HG03469 (cell line): ENCODE data around the gene RPS6KA3.
"Not testable (repeated sequence)": the region's sequence is repeated elsewhere in the genome, so short reads cannot be mapped to it uniquely, and the experiment has no call there.

ENCODE experiments used
- ATAC-seq: cut with Tn5 transposase; IDR thresholded peaks from one replicate; pipeline ENCODE4 v1.9.1; 2021; ENCODE audit warnings: mild to moderate bottlenecking, moderate library complexity, moderate number of reproducible peaks; ENCODE audit not compliant: unreplicated experiment

The RPS6KA3 gene

DNA sequence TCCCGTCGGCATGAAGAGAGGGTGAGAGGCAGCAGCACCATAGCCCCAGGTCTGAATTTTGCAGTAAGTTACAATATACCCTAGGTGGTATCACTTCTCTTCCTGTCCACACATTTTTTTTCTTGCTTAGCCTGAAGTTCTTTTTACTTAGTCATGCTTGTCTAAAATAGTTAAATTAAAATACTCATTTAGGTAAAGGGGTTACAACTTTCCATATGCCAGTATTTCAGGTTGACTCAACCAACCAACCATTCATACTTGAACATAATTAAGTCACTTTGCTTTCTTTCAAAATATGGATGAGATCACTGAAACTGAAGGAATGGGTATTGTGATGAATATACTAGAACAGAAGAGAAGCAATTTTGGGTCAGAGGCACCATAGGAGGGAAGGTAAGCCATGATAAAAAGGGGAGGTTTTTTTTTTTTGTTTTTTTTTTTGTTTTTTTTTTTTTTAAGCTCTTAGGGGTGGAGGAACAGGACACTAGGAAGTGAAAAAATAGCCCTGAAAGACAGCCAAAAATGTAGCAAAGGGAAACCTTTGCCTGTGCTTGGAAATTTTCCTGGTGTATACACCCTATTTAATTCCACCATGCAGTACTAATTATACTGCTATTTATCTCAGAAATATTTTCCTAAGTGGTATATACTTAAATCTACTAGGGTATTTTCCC, 41.8 kb downstream of the RPS6KA3 start:
- ATAC-seq: peak; percentile 85

DNA sequence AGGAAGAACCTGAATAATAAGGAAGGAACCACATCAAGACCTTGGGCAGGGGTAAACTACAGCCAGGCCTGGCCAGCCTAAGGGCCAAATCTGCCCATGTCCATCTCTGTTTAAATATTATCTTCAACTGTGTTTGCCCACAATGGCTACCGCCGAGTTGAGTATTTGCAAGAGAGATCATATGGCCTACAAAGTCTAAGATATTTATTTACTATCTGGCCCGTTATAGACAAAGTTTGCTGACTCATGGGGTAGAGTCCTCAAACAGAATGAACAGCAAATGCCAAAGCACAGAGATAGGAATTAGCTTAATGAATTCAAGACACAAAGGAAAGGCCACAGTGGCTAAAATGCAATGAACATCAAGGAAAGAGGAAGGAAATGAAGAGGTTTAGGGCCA, 44.8 kb downstream of the RPS6KA3 start:
- no peak for ATAC-seq

DNA sequence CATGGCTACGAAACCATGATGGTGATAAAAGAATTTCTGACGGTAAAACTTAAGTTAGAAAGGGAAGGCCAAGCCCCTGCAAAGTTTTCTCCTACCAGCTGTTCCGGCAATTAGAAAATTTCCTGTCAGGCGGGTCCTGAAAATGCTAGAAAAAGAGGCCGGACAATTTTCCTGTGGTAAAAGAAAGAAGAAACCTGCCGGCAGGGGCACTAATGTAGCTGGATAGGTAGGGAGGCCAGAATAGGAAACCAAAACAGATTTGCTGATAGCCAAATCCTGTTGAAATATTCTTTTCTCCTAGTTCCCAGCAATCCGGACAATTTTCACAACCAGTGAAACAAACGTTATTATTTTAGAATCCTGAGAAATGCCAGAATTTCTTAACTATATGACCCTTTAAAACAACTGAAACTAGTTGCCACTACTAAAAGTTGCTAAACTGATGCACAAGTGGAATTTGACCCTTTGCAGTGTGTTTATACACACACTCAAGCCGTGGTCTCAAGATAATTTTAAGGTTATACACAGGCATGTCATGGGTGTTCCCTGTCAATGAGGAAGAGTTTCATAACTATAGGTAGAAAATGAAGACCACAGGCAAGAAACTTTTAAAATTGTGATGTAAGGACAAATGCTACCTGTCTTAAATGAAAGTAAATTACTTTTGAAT, 47.7 kb downstream of the RPS6KA3 start:
- ATAC-seq: no peak

DNA sequence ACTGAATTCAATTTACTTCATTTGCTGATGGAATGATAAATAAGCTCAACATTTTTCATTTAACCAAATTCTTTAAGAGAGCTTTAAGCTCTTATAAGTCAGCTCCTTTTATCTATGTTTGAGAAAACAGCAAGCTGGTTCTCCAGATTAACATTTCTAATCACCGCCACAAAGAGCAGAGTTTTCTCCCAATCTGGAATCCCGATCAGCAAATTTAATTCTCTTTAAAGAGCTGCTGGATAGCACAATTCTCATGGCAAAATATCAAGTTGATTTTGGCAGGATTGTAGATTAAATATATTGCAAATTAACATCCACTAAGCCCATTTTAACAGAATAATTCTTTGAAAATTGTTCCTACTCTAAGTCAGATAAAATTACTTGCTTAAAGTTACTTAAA, 48.8 kb downstream of the RPS6KA3 start:
- no peak for ATAC-seq

DNA sequence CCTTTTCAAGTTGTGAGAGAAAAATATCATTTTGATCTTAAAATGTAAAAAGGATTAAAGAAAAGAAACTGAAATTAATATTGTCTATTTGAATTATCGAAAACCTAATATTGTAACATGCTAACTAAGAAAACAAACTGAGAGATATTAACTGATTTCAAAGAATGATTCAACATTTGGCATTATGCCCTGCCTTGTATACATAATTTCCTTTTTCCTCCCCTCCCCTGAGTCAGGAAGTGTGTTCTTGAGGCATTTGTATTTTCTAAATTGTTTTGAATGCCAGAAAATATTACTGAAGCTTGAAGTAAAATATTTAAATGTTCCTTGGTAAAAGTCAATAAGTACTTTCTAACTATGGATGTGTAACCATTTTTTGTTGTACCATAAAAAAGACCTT, 49.4 kb downstream of the RPS6KA3 start:
- no peak for ATAC-seq

DNA sequence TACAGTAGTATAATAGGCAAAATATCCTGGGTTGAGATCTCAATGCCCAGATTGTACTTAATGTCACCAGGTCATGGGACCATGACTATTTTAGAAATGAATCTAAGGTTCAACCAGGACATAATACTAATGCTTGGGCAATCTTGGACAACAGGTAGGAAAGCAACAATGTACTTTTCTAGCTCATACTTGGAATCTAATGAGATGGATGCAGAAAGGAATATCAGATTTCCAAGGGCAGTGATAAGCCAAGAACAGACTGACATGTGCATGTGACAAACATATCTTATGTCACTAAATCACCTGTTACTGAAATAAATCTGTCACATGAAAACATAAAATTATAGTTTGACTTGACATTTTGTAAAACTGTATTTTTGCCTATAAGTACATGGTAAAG, 51.1 kb downstream of the RPS6KA3 start:
- ATAC-seq: no peak

DNA sequence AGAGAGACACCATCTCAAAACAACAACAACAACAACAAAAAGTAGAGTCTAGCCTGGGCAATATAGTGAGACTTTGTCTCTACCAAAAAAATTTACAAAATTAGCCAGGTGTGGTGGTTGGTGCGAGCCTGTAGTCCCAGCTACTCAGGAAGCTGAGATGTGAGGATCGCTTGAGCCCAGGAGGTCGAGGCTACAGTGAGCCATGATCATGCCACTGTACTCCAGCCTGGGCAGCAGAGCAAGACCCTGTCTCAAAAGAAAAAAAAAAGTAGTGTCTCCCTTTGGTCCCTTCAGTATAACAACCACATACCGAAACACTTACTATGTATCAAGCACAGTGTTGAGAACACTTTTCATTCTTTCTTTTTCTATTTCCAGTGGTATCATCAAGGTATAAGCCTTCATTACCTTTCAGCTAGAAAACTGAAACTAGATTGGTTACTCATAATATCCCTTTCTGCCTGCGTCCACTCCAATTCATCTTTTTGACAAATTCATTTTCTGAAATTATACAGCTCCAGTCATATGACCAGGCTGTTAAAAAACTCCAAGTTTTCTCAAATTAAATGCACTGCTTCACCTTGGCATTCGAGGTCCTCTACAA, 54.1 kb downstream of the RPS6KA3 start:
- ATAC-seq: peak; percentile 89

DNA sequence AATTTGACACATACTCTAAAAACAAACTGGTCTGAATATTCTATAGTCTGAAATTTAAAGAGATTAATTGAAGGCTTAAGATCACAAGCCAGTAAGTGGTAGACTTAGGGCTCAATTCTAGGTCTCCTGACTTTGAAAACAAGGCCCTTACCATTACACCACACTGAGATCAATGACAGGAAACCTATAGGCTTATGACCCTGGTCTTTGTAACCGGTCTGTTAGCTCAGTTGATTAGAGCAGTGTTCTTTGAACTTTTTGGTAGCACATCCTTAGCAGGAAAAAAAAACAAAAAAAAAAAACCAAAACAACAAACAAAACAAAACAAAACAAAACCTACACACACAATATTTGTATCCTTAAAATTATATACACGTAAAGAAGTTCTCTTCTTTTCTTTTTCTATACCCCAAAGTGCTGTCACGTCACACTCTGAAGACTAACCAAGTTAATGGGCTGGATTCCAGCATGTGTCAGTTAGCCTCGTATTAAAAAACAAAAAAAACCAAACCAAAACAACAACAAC, 55.4 kb downstream of the RPS6KA3 start:
- ATAC-seq: no peak

DNA sequence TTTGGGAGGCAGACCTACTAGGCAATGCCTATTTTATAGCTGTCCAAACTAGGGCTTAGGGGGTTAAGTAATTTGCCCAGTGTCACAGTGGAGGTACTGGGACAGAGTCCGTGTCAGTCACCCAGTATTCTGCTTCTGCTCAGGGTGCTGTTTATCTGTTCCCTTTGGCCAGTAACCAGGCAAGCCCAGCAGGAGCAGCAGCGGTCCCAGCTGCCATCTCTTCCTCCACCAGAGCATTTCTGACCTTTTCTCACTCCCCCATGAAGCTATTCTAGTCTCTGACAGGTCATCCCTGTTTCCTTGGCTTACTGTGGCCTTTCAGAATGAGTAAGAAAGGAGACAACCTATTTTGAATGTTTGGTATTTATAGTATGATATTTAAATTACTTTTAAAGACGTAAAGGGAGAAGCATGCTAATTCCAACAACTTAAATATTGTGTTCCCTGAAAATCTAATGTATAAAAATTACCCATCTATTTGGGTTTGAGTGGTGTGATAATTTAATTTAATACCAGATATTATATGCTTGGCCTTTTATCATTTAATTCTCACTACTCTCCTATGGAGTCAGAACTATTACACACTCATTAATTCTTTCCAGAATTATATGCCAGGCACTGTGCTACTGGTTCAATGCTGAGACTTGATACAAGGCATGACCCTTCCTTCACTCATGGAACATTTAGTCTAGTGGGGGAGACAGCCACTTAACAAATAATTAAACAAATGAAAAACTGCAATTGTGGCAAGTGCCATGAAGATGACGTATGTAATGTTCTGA, 60.6 kb downstream of the RPS6KA3 start:
- peak; percentile 95 for ATAC-seq

DNA sequence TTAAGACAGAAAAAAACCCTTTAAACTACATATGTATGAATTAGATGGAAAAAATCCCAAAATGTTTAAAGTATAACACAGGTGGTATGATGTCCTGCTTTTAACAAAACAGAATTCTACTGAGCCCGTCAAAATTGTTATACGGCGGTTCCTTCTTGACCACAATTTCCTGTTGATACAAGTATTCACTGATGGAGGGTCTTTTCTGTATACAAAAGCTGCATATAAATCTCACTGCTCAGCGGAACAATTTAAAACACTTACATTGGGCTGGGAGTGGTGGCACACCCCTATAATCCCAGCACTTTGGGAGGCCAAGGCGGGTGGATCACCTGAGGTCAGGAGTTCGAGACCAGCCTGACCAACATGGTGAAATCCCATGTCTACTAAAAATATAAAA, 62.4 kb downstream of the RPS6KA3 start:
- no peak for ATAC-seq

DNA sequence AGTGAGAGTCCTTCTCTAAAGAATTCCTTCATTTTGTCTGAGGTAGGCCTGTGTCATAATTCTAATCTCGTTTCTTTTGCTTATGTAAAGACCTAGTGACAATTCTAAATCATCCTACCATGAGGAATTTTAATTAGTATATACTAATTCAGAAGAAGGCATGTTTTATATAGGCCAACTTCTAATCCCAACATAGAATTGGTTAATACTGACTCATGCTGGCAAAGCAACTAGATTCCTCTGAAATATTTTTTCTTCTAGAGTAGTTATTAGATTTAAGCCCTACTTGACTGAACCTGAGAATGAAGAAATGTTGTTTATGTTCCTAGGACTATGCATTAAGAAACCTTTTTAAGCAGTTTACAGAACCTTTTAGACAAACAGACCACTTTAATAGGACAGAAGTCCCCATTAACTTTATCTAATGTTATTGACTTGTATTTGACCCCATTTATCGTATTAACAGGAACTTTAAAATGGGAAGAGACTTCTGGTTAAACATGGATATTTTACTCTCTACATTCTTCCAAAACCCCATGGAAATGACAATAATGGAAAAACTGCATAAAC, 69.0 kb downstream of the RPS6KA3 start:
- ATAC-seq: no peak

DNA sequence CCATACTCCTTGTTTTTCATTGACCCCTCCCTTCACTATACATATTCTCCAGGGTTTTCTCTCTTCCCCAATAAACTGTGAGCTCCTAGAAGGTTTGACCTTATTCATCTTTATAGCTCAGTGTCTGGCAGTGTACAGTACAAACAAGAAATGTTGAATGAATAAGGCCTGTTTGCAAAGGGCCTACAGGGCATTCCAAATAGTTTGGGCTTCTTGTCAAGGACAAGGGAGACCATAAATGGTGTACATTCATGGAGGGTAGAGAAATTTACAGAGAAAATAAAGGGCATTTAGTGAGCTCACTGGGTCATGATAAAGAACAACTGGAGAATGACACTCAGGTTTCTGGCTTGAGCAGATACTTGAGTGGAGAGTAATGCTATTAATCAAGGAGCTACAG, 77.5 kb downstream of the RPS6KA3 start:
- ATAC-seq: no peak

DNA sequence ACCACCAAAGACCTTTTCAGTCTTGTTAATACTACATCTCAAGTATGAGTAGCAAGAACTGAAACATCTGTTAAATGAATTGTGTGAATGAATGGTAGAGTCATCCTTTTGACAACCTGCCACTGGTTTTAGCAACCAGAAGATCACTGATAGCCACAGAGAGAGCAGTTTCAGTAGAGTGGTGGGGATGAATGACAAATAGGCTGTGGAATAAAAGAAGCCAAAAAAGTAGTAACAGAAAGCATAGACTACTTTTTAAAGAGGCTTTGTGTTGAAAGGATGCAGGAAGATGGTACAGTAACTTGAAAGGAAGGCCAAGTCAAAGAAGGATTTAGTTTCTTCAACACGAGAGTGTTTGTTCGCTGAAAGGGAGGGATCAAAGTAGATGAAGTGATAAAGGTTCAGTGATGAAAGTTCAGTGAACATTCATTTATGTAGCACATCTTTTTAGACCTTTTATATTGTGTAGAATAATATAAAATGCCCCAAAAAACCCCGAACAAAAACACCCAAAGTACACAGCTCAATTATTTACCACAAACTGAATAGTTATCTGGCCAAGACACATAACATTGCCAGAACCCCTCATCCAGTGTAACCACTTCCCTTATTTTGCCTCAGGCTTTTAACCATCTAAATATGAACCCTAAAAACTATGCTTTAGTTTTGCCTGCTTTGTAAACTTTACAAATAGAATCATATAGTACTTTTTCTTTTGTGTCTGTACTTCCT, 84.9 kb downstream of the RPS6KA3 start:
- ATAC-seq: no peak

DNA sequence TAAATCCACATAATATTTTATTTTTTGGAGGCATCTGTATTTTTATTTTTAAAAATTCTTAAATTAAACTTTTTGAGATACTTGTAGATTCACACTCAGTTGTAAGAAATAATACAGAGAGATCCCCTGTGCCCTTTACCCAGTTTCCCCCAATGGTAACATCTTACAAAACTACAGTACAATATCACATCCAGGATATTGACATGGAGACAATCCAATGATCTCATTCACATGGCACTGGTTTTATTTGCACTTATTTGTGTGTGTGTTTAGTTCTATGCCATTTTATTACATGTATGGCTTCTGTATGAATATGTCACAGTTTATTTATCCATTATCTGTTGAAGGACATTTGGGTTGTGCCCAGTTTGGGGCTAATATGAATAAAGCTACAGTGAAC, 89.6 kb downstream of the RPS6KA3 start:
- ATAC-seq: no peak

DNA sequence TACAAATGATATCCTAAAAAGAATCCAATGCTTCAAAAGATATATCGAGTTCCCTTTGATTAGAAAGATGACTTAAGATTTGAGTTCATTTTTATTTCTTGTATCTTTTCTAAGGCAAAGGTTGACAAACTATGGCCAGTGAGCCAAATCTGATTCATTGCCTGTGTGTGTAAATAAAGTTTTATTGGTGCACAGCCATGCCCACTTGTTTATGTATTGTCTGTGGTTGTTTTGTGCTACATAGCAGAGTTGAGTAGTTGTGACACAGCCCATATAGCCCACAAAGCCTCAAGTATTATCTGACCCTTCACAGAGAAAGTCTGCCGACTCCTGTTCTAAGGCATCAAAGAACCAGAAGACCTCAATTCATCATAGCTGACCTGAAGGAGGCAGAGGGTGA, 92.9 kb downstream of the RPS6KA3 start:
- ATAC-seq: no peak

DNA sequence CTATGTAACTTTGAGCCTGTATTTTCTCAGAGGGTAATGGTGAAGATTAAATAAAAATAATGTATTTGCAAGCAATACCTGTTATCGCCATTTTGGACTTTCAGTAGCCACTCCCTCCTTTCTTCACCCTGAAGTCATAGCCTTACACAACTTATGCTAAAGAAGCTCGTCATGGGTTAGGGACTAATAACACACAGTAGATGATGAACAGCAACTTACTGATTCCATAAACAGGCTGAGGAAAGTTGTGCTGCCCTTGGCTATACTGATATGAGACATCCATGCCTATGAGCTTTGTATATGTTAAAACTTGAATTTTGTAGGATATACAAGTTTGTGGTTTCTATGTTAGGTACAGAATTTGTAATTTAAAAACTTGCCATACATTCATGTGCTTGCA, 93.4 kb downstream of the RPS6KA3 start:
- no peak for ATAC-seq

DNA sequence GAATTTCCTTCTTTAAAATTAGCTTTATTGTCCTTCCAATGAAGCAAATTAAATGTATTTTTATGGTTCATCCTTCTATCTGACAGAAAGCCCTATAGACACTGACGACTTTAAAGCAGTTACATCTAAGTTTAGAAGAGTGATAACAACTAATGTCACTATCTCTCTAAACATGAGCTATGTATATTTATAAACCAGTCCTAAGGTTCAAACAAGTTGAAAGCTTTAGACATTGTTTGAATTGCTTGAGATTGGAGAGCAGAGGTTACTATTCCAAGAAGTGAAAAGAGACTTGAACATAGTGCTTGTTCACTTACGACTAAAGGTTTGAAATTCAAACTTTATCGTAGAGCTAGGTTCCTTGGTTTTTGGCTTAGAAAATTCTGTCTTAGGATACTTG, 94.8 kb downstream of the RPS6KA3 start:
- no peak for ATAC-seq

DNA sequence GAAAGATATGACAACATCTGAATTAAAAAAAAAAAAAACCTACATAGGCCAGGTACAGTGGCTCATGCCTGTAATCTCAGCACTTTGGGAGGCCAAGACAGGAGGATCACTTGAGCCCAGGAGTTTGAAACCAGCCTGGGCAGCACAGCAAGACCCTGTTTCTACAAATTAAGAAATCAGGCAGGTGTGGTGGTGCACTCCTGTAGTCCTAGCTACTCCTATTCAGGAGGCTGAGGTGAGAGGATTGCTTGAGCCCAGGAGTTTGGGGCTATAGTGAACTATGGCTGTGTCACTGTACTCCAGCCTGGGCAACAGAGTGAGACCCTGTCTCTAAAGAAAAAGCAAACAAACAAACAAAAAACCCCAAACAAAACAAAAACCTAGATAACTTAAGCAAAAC, 104.2 kb downstream of the RPS6KA3 start:
- not testable (repeated sequence) for ATAC-seq

DNA sequence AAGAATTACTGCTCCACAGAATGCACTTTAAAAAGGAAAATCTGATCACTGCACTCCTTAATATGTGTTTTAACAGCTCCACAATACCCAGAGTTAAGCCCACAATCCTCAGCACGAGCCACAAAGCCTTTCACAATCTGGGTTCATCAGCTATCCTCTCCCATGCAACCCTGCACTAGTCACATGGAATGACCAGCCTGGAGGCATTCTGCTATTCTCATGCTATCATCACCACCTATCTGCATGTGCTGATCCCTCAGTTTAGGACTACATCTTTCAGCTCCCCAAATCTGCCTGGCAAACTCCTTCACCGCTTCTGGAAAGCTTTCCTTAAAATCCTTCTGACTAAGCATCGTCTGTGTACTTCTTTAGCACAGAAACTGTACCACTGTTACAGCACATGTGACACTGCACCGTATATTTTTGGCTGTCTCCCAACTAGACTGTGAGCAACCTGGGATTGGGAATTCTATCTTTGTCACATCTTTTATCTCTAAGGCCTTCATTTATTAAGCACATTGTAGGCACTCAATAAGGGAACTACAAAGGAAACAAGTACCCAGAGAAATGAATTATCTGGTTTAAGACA, 106.8 kb downstream of the RPS6KA3 start:
- ATAC-seq: no peak

DNA sequence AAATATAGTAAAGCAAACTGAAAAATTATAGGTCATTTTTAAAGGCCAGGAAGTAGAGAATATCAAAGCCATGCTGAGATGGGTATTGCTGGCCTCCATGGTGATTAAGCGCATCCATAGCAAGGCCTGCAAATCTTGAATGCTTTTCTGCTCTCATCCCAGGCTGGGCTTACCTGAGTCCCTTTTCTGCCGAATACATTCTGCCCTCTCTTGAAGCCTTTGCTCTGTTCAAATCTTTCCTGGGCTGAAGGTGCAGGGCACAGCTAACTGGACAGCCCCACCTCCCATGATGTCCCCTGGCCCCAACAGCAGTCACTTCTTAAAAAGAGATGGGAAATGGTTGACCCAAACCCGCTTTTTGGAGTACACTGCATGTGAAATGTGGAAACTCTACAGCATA, 115.0 kb downstream of the RPS6KA3 start:
- no peak for ATAC-seq
